Activated CD4-positive, alpha-beta T cell treated with anti-CD3 and anti-CD28 coated beads, Interleukin-2, Interleukin-4, amounts not matched to agents 100 ng/mL and 50 ng/mL, durations not matched to agents 16 hours and 8 hours (primary cell): ENCODE results near the gene NRIP3.
"Not testable (repeated sequence)": the region's sequence is repeated elsewhere in the genome, so short reads cannot be mapped to it uniquely, and the experiment has no call there.

Experiments
- DNase-seq: peaks from one replicate; pipeline ENCODE4 v3.0.0-alpha.2; 2020; ENCODE audit warnings: low spot score

The NRIP3 gene

GRCh38 chr11:8971196-8971923 lies 32.4 kb downstream of the NRIP3 start:
- DNase-seq, result no peak

GRCh38 chr11:8967184-8967583 lies 36.6 kb downstream of the NRIP3 start:
- DNase-seq, result no peak

GRCh38 chr11:8964324-8965320 lies 39.2 kb downstream of the NRIP3 start, which contains the start of gene TMEM9B:
TSS of gene TMEM9B (minus strand) at chr11:8964442. CDS start at chr11:8964313, 129 bp downstream.
- DNase-seq, result peak; percentile 88

GRCh38 chr11:8963569-8964323 lies 40.1 kb downstream of the NRIP3 start:
- DNase-seq, result peak; percentile 84

- DNase-seq, result no peak
Observed at GRCh38 chr11:8962841-8963240, 41.0 kb downstream of the NRIP3 start.

- no peak for DNase-seq
Observed at GRCh38 chr11:8961401-8961800, 42.4 kb downstream of the NRIP3 start.

- peak; percentile 74 for DNase-seq
Observed at GRCh38 chr11:8959546-8960166, 44.1 kb downstream of the NRIP3 start.

- DNase-seq, result peak; percentile 54
Observed at GRCh38 chr11:8956860-8957259, 46.9 kb downstream of the NRIP3 start.

- DNase-seq, result no peak
Observed at GRCh38 chr11:8948886-8949285, 54.9 kb downstream of the NRIP3 start.

GRCh38 chr11:8947230-8947943 lies 56.4 kb downstream of the NRIP3 start:
- DNase-seq, result no peak

GRCh38 chr11:8942518-8943066 lies 61.2 kb downstream of the NRIP3 start, which contains the start of gene ASCL3:
TSS of gene ASCL3 (minus strand) at chr11:8943016. CDS start at chr11:8938161, 4,855 bp downstream.
- no peak for DNase-seq

GRCh38 chr11:8941341-8942103 lies 62.3 kb downstream of the NRIP3 start:
- no peak for DNase-seq

GRCh38 chr11:8937659-8938058 lies 66.1 kb downstream of the NRIP3 start:
- DNase-seq, result no peak

- no peak for DNase-seq
Observed at GRCh38 chr11:8937159-8937558, 66.6 kb downstream of the NRIP3 start.

- not testable (repeated sequence) for DNase-seq
Observed at GRCh38 chr11:8935789-8936188, 68.0 kb downstream of the NRIP3 start.

GRCh38 chr11:8934742-8935488 lies 68.9 kb downstream of the NRIP3 start:
- DNase-seq, result no peak

GRCh38 chr11:8933931-8934330 lies 69.9 kb downstream of the NRIP3 start:
- no peak for DNase-seq

- DNase-seq, result no peak
Observed at GRCh38 chr11:8932564-8933180, 71.1 kb downstream of the NRIP3 start, which contains the start of gene C11orf16. TSS of gene C11orf16 (minus strand) at chr11:8932947. CDS start at chr11:8932308, 639 bp downstream.
